ENCODE results near the gene SLN.

SLN gene

GRCh38 chr11:107688322-107688918 is 23.4 kb downstream of the SLN start:
- no peak for DNase-seq (ENCODE audit: insufficient read length, low spot score)
- FAIRE-seq: no peak

- no peak for DNase-seq (ENCODE audit: insufficient read length, low spot score)
- FAIRE-seq: no peak
These were observed 28.0 kb downstream of the SLN start for GRCh38 chr11:107683807-107684206.

GRCh38 chr11:107683061-107683460 is 28.8 kb downstream of the SLN start:
- FAIRE-seq: no peak
- no peak for DNase-seq (ENCODE audit: insufficient read length, low spot score)

- FAIRE-seq: no peak
- DNase-seq (ENCODE audit: insufficient read length, low spot score): no peak
These were observed 29.3 kb downstream of the SLN start for GRCh38 chr11:107682572-107682971.

- DNase-seq (ENCODE audit: insufficient read length, low spot score) (no peak), FAIRE-seq (no peak)
These were observed 29.7 kb downstream of the SLN start for GRCh38 chr11:107682171-107682570.

- FAIRE-seq: peak; percentile 76
- no peak for DNase-seq (ENCODE audit: insufficient read length, low spot score)
These were observed 32.4 kb downstream of the SLN start for GRCh38 chr11:107679255-107680024.

- FAIRE-seq (no peak), DNase-seq (ENCODE audit: insufficient read length, low spot score) (no peak)
These were observed 33.3 kb downstream of the SLN start for GRCh38 chr11:107678632-107678971.

- FAIRE-seq (no peak), DNase-seq (ENCODE audit: insufficient read length, low spot score) (no peak)
These were observed 33.8 kb downstream of the SLN start for GRCh38 chr11:107677924-107678631.

- no peak for DNase-seq (ENCODE audit: insufficient read length, low spot score)
These were observed 35.4 kb downstream of the SLN start for GRCh38 chr11:107676336-107677057.

GRCh38 chr11:107675902-107676301 is 36.0 kb downstream of the SLN start:
- FAIRE-seq (no peak), DNase-seq (ENCODE audit: insufficient read length, low spot score) (no peak)

More at GRCh38 chr11:107676336-107677057, 35.4 kb downstream of the SLN start:
- FAIRE-seq: no peak

- DNase-seq (ENCODE audit: insufficient read length, low spot score) (no peak), FAIRE-seq (no peak)
These were observed 41.8 kb downstream of the SLN start for GRCh38 chr11:107669893-107670601.

GRCh38 chr11:107669191-107669740 is 42.6 kb downstream of the SLN start:
- FAIRE-seq (no peak), DNase-seq (ENCODE audit: insufficient read length, low spot score) (no peak)

- peak; percentile 16 for FAIRE-seq
These were observed 44.8 kb downstream of the SLN start for GRCh38 chr11:107666911-107667613.

GRCh38 chr11:107665018-107665417 is 46.8 kb downstream of the SLN start:
- FAIRE-seq: peak; percentile 13
- no peak for DNase-seq (ENCODE audit: insufficient read length, low spot score)

More at GRCh38 chr11:107666911-107667613, 44.8 kb downstream of the SLN start:
- no peak for DNase-seq (ENCODE audit: insufficient read length, low spot score)

GRCh38 chr11:107661656-107662055 is 50.2 kb downstream of the SLN start:
- FAIRE-seq (no peak), DNase-seq (ENCODE audit: insufficient read length, low spot score) (no peak)

- no peak for DNase-seq (ENCODE audit: insufficient read length, low spot score)
- FAIRE-seq: no peak
These were observed 51.8 kb downstream of the SLN start for GRCh38 chr11:107660066-107660465.

GRCh38 chr11:107659310-107659709 is 52.5 kb downstream of the SLN start:
- FAIRE-seq: no peak
- DNase-seq (ENCODE audit: insufficient read length, low spot score): no peak

All from HTR-8/SVneo (cell line).